ENCODE measurements around the gene FOXA1. TPM values are rescaled to one million over a fixed set of nuclear protein-coding genes. Genes with fewer than 3 reads are reported as not detected.

Gene FOXA1
- total RNA-seq, 1 donor from 2014 or later: 187 TPM

DNA sequence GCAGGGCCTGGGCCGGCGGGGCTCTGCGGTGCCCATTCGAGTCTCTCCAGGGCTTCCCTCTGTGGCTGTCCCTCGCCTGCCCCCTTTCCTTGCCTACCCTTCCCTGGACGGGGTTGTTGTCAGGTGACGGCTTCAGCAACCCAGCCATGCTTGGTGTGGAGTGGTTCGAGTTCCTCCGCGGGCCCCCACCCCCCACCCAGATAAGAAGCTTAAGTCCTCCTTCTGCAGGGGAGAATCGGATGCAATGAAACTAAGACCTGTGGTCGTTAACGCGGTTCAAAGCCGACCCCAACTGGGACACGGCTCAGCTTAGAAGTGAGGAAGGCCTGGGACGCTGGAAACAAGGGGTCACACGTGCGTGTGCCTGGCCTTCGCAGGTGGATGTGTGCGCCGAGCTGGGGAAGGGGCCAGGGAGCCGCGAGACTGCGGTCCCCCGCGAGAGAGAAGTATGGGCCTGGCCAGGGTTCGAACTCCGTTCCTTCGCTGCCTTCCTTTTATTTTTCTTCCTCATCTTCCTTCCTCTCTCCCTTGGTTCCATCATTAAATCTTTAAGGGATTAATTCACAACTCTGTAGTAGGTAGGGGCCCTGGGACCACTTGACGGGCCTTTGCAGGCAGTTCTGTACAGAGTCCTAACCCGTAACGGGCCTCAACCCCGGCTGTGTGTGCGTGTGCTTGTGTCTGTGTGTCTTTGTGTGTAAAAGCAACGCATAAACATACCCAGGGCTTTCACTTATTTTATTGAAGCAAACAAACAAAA is 3.9 kb upstream of the FOXA1 start:
- peaks cover 36% of the 10 kb centered on the region for H3K4me1 Mint-ChIP-seq (ENCODE audit: low read depth)
- H3K27me3 Mint-ChIP-seq: no peaks in the 10 kb centered on the region
- TF ChIP-seq, protein P1, sequence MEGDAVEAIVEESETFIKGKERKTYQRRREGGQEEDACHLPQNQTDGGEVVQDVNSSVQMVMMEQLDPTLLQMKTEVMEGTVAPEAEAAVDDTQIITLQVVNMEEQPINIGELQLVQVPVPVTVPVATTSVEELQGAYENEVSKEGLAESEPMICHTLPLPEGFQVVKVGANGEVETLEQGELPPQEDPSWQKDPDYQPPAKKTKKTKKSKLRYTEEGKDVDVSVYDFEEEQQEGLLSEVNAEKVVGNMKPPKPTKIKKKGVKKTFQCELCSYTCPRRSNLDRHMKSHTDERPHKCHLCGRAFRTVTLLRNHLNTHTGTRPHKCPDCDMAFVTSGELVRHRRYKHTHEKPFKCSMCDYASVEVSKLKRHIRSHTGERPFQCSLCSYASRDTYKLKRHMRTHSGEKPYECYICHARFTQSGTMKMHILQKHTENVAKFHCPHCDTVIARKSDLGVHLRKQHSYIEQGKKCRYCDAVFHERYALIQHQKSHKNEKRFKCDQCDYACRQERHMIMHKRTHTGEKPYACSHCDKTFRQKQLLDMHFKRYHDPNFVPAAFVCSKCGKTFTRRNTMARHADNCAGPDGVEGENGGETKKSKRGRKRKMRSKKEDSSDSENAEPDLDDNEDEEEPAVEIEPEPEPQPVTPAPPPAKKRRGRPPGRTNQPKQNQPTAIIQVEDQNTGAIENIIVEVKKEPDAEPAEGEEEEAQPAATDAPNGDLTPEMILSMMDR (IDR thresholded peaks at IDR 0.05; ENCODE audit: unreplicated experiment): no peak
- peak overlapping the region; percentile 95 for H3K27ac Mint-ChIP-seq
- DNase-seq (ENCODE audit: low spot score, unreplicated experiment): no peak
- no peaks in the 10 kb centered on the region for H3K9me3 Mint-ChIP-seq (ENCODE audit: low read depth)
- peaks cover 8% of the 10 kb centered on the region for H3K36me3 Mint-ChIP-seq (ENCODE audit: insufficient read depth)
- peak overlapping the region; percentile 79 for H3K4me3 Mint-ChIP-seq (ENCODE audit: low read depth)

DNA sequence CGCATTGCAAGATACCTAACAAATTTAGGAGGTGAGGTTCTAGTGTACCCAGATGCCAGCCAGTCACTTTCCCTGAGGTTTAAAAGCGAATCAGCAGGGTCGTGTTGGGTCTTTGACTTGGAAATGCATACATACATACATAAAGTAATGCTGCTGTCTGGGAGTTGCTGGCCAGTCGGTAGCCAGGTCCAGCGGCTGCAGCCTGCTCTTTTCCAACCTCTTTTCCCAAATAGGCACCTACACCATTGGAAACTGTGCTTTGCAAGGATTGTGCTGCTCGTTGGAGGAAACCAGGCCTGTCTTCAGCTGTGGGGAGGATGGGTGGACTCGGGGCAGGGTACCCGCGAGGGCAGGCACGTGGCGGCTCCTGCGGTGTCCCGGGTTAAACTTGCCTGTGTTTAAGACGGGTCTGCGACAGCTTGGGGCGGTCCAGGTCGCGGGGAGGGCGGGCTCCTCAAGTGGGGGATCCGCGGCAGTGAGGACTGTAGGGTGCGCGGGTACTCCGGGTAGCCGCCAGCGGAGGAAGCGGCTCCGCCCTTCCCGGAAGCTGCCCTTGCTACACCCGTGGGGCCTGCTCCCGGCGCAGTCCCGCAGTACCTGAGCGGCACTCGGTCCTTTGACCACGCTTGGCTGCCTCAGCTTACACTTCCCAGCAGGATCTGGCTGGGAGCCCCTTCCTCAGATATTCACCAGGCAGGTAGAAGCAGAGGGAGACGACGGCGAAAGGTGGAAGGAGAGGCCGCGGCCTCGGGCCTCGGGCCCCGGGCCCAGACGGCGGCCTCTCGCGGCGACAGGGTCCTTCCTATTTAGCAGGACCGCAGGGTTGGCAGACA is 3.1 kb upstream of the FOXA1 start:
- Mint-ChIP-seq H3K4me3 (ENCODE audit: low read depth) (peak overlapping the region; percentile 90), H3K9me3 (ENCODE audit: low read depth) (no peaks in the 10 kb centered on the region), H3K36me3 (ENCODE audit: insufficient read depth) (peaks cover 7% of the 10 kb centered on the region), H3K27me3 (no peaks in the 10 kb centered on the region), H3K4me1 (ENCODE audit: low read depth) (peaks cover 33% of the 10 kb centered on the region), H3K27ac (peak overlapping the region; percentile 95)
- DNase-seq (ENCODE audit: low spot score, unreplicated experiment): no peak
- TF ChIP-seq, protein P1 (IDR thresholded peaks at IDR 0.05; ENCODE audit: unreplicated experiment): no peak

DNA sequence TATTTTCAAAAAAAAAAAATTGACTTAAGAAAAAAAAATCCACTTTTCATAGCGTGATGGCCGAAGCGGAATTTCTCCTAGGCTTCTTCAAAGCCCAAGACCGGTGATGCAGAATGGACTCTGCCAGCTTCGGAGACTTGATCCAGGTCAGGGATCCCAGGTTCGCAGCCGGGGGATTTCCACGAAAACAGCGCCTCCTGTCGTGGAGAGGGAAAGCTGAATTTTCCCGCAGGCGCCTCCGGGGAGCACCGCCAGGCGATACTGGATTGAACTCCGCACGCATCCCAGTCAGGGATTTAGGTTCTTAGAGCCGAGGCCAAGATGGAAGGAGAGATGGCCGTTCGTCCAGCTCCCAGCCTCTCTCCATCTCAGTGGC is 2.5 kb upstream of the FOXA1 start:
- H3K27ac Mint-ChIP-seq: peak overlapping the region; percentile 85
- no peaks in the 10 kb centered on the region for H3K27me3 Mint-ChIP-seq
- H3K4me3 Mint-ChIP-seq (ENCODE audit: low read depth): peak overlapping the region; percentile 90
- TF ChIP-seq, protein P1 (IDR thresholded peaks at IDR 0.05; ENCODE audit: unreplicated experiment): peak; percentile 71
- DNase-seq (ENCODE audit: low spot score, unreplicated experiment): no peak
- H3K36me3 Mint-ChIP-seq (ENCODE audit: insufficient read depth): peaks cover 11% of the 10 kb centered on the region
- no peaks in the 10 kb centered on the region for H3K9me3 Mint-ChIP-seq (ENCODE audit: low read depth)
- H3K4me1 Mint-ChIP-seq (ENCODE audit: low read depth): peaks cover 29% of the 10 kb centered on the region

DNA sequence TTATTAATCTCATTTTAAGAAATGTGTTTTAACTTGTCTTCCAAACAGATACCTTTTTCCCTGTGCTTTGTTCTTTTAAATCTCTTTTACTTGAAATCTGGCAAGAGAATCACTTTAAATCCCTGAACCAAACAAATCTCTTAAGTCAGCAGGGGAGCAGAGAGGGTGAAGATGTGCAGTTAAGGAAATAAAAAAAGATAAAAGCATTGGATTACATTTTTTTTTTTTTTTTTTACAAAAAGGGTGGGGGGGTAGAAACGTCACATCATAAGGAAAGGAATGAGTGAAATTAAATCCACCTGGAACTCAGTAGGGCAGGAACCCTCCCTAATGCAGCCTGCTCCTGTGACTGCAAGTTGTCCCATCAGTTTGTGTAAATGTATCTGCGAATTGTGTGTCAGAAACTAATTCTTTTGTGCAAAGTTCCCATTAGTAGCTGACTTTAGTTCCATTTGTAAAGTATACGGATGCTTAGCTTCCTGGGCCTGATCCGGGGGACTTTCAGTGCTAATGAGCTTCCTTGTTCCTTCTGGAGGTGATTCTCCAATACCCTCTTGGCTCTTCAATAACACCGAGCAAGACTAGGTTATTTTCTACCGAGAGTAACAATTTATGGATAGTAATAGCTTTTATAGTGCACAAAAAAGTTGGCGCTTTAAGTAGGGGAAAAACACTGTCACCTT is 1.9 kb upstream of the FOXA1 start:
- TF ChIP-seq, protein P1 (IDR thresholded peaks at IDR 0.05; ENCODE audit: unreplicated experiment): no peak
- H3K4me3 Mint-ChIP-seq (ENCODE audit: low read depth): peak overlapping the region; percentile 90
- peak overlapping the region; percentile 100 for H3K27ac Mint-ChIP-seq
- H3K36me3 Mint-ChIP-seq (ENCODE audit: insufficient read depth): peaks cover 13% of the 10 kb centered on the region
- peaks cover 29% of the 10 kb centered on the region for H3K4me1 Mint-ChIP-seq (ENCODE audit: low read depth)
- no peaks in the 10 kb centered on the region for H3K9me3 Mint-ChIP-seq (ENCODE audit: low read depth)
- H3K27me3 Mint-ChIP-seq: no peaks in the 10 kb centered on the region
- no peak for DNase-seq (ENCODE audit: low spot score, unreplicated experiment)

Data from progenitor cell of endocrine pancreas (in vitro differentiated cells).